Endothelial cell of umbilical vein (primary cell): ENCODE measurements around the gene ELAVL1. TPM values are rescaled to one million over a fixed set of nuclear protein-coding genes. Genes with fewer than 3 reads are reported as not detected.

Experiments
- BruUV-seq: library from RNA; stranded (reverse); fragments of 400-500 nt; replicated peaks from 2 replicates; lab custom pipeline; 2021; lab: Mats Ljungman, UMichigan
- CTCF ChIA-PET: fragments of 300-600, 350-600 bp; sonication (Branson Sonifier 250); formaldehyde crosslinking; loops from one replicate; lab custom pipeline; 2021; ENCODE audit warnings: antibody characterized with exemption, inconsistent platforms; lab: Charles Lee
- POLR2A ChIA-PET: fragments of 300-600, 350-600 bp; sonication (Branson Sonifier 250); formaldehyde crosslinking; loops from one replicate; lab custom pipeline; 2021; ENCODE audit warnings: antibody characterized with exemption, inconsistent platforms; lab: Charles Lee
- DNase-seq: peaks from one replicate; pipeline ENCODE4 v3.0.0-alpha.2; 2011; ENCODE audit warnings: low read depth, low spot score
- FAIRE-seq: peaks from 2 replicates; lab custom pipeline; 2011; peaks lifted over from hg19 to GRCh38; lab: Jason Lieb, UNC
- H2AFZ ChIP-seq: 2 replicates; pipeline ENCODE4 v1.6.0; 2012; ENCODE audit warnings: low read depth, low read length, control low read depth, inconsistent platforms
- H3K27ac ChIP-seq: 2 replicates; pipeline ENCODE4 v1.5.1; 2011; ENCODE audit warnings: low read depth, mild to moderate bottlenecking, control low read depth, low read length, moderate library complexity; ENCODE audit not compliant: insufficient read depth
- H3K27me3 ChIP-seq, 2 experiments: 2 replicates each; pipeline versions ENCODE4 v1.6.0 to v1.6.1; 2011; ENCODE audit warnings: low read length in 2 of 2, mixed read lengths in 1 of 2; ENCODE audit not compliant: control insufficient read depth in 2 of 2, insufficient read depth in 2 of 2
- H3K36me3 ChIP-seq, 2 experiments: 2 replicates in 1 of 2; 3 replicates in 1 of 2; pipeline ENCODE4 v1.5.1; 2011; ENCODE audit warnings: low read length in 2 of 2, mild to moderate bottlenecking in 1 of 2, moderate library complexity in 1 of 2; ENCODE audit not compliant: control insufficient read depth in 2 of 2, insufficient read depth in 2 of 2; ENCODE audit errors: extremely low read depth in 1 of 2
- H3K4me1 ChIP-seq: 3 replicates; pipeline ENCODE4 v1.5.1; 2011; ENCODE audit warnings: mild to moderate bottlenecking, low read length; ENCODE audit not compliant: control insufficient read depth, insufficient read depth; ENCODE audit errors: extremely low read depth
- H3K4me2 ChIP-seq: 2 replicates; pipeline ENCODE4 v1.6.1; 2011; ENCODE audit warnings: low read length, control low read depth, mixed read lengths; ENCODE audit not compliant: insufficient read depth
- H3K4me3 ChIP-seq, 3 experiments: fragments of 200-600 bp in 1 of 3; sonication (generic), shearing (Covaris generic) in 1 of 3; replicated peaks in 1 of 3; 2 replicates each; pipeline ENCODE4 v1.5.1; 2011 to 2016; ENCODE audit warnings: control low read depth in 3 of 3, low read length in 3 of 3, mild to moderate bottlenecking in 2 of 3, inconsistent platforms in 1 of 3, low read depth in 1 of 3, moderate library complexity in 1 of 3; ENCODE audit not compliant: insufficient read depth in 1 of 3
- H3K79me2 ChIP-seq: 2 replicates; pipeline ENCODE4 v1.6.0; 2012; ENCODE audit warnings: low read length, inconsistent platforms; ENCODE audit not compliant: control insufficient read depth, insufficient read depth
- H3K9ac ChIP-seq: replicated peaks from 2 replicates; pipeline ENCODE3; 2011; ENCODE audit warnings: low read length, control low read depth; ENCODE audit not compliant: insufficient read depth; ENCODE audit errors: extremely low read depth
- H3K9me1 ChIP-seq: replicated peaks from 3 replicates; pipeline ENCODE4 v1.6.0; 2011; ENCODE audit warnings: mild to moderate bottlenecking, low read length; ENCODE audit not compliant: control insufficient read depth, insufficient read depth; ENCODE audit errors: extremely low read depth
- H3K9me3 ChIP-seq: replicated peaks from 2 replicates; pipeline ENCODE4 v1.5.1; 2012; ENCODE audit warnings: low read length, inconsistent platforms; ENCODE audit not compliant: control insufficient read depth, insufficient read depth
- H4K20me1 ChIP-seq: replicated peaks from 2 replicates; pipeline ENCODE3; 2011; ENCODE audit warnings: mild to moderate bottlenecking, low read length; ENCODE audit not compliant: control insufficient read depth, insufficient read depth; ENCODE audit errors: extremely low read depth
- EZH2 ChIP-seq: IDR thresholded peaks from 2 replicates; pipeline ENCODE4 v1.6.1; 2012; ENCODE audit warnings: borderline replicate concordance, low read depth, mild to moderate bottlenecking, moderate library complexity, low read length, inconsistent platforms; ENCODE audit not compliant: severe bottlenecking
- FOS ChIP-seq: IDR thresholded peaks from 2 replicates; pipeline ENCODE4 v1.6.1; 2011; ENCODE audit warnings: mild to moderate bottlenecking, low read length, moderate library complexity, borderline replicate concordance; ENCODE audit not compliant: insufficient read depth
- GATA2 ChIP-seq: IDR thresholded peaks from 2 replicates; pipeline ENCODE4 v1.7.0; 2011; ENCODE audit warnings: low read depth, mild to moderate bottlenecking, moderate library complexity, mixed read lengths, low read length; ENCODE audit not compliant: insufficient read length, insufficient read depth
- JUN ChIP-seq: IDR thresholded peaks from 2 replicates; pipeline ENCODE4 v1.6.1; 2011; ENCODE audit warnings: borderline replicate concordance, low read depth; ENCODE audit not compliant: insufficient read length, insufficient read depth
- MYC ChIP-seq: IDR thresholded peaks from one replicate; pipeline ENCODE4 v1.6.1; 2011; ENCODE audit warnings: mild to moderate bottlenecking, low read depth, low read length
- POLR2A ChIP-seq: IDR thresholded peaks from 2 replicates; pipeline ENCODE4 v1.6.1; 2012; ENCODE audit warnings: low read depth, mild to moderate bottlenecking, control low read depth, low read length
- POLR2AphosphoS5 ChIP-seq: IDR thresholded peaks from 2 replicates; pipeline ENCODE4 v1.6.1; 2012; ENCODE audit warnings: low read depth, mild to moderate bottlenecking, control low read depth, low read length, moderate library complexity; ENCODE audit not compliant: insufficient read depth
- dilution Hi-C: fragments of 300-500 bp; cut with MboI; formaldehyde crosslinking; loops from one replicate; pipeline ENCODE4 v1.15.0; 2019; ENCODE audit warnings: low sequenced_read_pairs; ENCODE audit not compliant: extremely low pct_ligation_motif_present
- intact Hi-C: fragments of 100-400 bp; cut with micrococcal nuclease; formaldehyde crosslinking; loops from one replicate; pipeline ENCODE4 v1.10.0; 2022
- polyA plus RNA-seq, 4 experiments: library from polyadenylated mRNA; depleted of rRNA in 3 of 4; stranded (reverse) in 3 of 4; unstranded in 1 of 4; fragments of >200 nt; gene quantifications; 2 replicates each; pipeline versions ENCODE4 v1.2.1 to v1.2.3, GENCODE V29; 2011 to 2012; ENCODE audit warnings: missing spikeins in 1 of 4
- total RNA-seq: library from RNA; stranded (reverse); gene quantifications from 2 replicates; pipeline ENCODE4 v1.2.3, GENCODE V29; 2021
- TF ChIP-seq, protein P1 (sequence below), 2 donors: IDR thresholded peaks; 1 replicate in 1 of 2; 2 replicates in 1 of 2; pipeline ENCODE4 v1.5.1; 2011; ENCODE audit warnings: low read length in 2 of 2, mild to moderate bottlenecking in 2 of 2, moderate library complexity in 2 of 2, control low read depth in 1 of 2, inconsistent platforms in 1 of 2, low read depth in 1 of 2; ENCODE audit not compliant: insufficient read depth in 1 of 2; ENCODE audit errors: extremely low read depth in 1 of 2
- TF ChIP-seq, protein P2 (sequence below): IDR thresholded peaks from 2 replicates; pipeline ENCODE4 v1.6.1; 2011; ENCODE audit not compliant: insufficient read depth, insufficient read length

ELAVL1 gene
- total and polyA plus RNA-seq, 2 donors (not counting 3 experiments of a cell fraction or from before 2014, with no cell fraction given): 46.8 to 134 TPM

DNA sequence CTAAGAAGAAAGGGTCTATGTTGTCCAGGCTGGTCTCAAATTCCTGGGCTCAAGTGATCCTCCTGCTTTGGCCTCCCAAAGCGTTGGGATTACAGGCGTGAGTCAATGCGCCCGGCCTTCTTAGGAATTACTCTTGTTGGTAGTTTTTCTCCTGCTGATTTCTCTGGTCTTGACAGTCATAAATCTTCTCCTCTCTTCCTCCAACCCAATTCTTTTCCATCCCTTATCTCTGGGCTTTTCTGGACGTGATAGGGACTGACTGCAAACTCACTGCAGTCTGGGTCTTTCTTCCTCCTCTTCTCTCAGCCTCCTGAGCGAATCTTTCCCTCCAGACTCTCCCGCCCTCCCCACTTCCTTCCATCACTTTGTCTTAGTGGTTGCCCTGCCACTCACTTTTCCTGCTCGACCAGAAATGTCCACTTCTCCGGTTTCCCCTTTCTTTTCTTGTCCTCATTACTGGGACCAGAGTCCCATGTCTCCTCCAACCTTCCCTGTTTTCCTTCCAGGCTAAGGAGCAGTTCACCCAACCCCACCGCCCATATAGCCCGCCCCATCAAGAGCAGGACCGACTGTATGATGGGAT, 40.1 kb downstream of the ELAVL1 start:
- TF ChIP-seq POLR2A (no peak), POLR2AphosphoS5 (no peak), JUN (no peak), GATA2 (no peak), MYC (no peak), FOS (no peak), EZH2 (no peak)
- TF ChIP-seq, protein P1, sequence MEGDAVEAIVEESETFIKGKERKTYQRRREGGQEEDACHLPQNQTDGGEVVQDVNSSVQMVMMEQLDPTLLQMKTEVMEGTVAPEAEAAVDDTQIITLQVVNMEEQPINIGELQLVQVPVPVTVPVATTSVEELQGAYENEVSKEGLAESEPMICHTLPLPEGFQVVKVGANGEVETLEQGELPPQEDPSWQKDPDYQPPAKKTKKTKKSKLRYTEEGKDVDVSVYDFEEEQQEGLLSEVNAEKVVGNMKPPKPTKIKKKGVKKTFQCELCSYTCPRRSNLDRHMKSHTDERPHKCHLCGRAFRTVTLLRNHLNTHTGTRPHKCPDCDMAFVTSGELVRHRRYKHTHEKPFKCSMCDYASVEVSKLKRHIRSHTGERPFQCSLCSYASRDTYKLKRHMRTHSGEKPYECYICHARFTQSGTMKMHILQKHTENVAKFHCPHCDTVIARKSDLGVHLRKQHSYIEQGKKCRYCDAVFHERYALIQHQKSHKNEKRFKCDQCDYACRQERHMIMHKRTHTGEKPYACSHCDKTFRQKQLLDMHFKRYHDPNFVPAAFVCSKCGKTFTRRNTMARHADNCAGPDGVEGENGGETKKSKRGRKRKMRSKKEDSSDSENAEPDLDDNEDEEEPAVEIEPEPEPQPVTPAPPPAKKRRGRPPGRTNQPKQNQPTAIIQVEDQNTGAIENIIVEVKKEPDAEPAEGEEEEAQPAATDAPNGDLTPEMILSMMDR (IDR thresholded peaks at IDR 0.05; ENCODE audit: extremely low read depth in 1 of 2, insufficient read depth in 1 of 2, low read depth in 1 of 2, low read length in 2 of 2): no peak
- TF ChIP-seq, protein P2, sequence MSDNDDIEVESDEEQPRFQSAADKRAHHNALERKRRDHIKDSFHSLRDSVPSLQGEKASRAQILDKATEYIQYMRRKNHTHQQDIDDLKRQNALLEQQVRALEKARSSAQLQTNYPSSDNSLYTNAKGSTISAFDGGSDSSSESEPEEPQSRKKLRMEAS: no peak
- Histone ChIP-seq H3K27me3 (no peaks in the 10 kb centered on the region), H3K9me1 (no peaks in the 10 kb centered on the region), H2AFZ (no peak overlapping the region), H3K9me3 (no peaks in the 10 kb centered on the region), H3K79me2 (no peaks in the 10 kb centered on the region), H3K27ac (no peak overlapping the region), H3K4me2 (no peak overlapping the region), H3K9ac (no peak overlapping the region), H3K4me3 (no peak overlapping the region), H3K36me3 (peaks cover 27 to 50% of the 10 kb centered on the region in 2 experiments), H4K20me1 (no peaks in the 10 kb centered on the region), H3K4me1 (no peaks in the 10 kb centered on the region)
- FAIRE-seq (no peak), DNase-seq (no peak)
- intact Hi-C loops (no loop called here), dilution Hi-C loops (no loop called here)
- POLR2A ChIA-PET: no interaction called here
- CTCF ChIA-PET: no interaction called here
- BruUV-seq: no TSS peak
